GM19467 (cell line): ENCODE results near the gene GNG12.

ENCODE experiments used
- ATAC-seq: cut with Tn5 transposase; IDR thresholded peaks from one replicate; pipeline ENCODE4 v1.9.1; 2021; ENCODE audit warnings: mild to moderate bottlenecking, moderate library complexity; ENCODE audit not compliant: unreplicated experiment

Gene GNG12

DNA sequence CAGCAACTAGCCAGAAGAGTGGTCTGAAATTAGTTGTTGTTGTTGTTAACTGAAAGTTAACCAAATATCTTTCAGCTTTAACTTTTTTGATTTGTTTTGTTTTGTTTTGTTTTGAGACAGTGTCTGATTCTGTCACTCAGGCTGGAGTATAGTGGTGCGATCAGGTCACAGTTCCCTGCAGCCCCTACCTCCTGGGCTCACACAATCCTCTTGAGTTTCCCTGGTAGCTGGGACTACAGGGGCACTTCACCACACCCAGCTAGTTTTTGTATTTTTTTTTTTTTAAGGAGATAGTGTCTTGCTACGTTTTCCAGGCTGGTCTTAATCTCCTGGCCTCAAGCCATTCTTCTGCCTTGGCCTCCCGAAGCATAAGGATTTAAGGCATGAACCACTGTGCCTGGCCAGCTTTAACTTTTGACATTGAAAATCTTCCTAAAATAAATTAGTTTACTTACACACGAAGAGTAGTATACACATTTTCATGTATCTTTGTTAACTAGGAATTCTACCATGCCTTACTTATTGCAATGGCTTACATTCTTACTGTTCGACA, 45.0 kb downstream of the GNG12 start:
- ATAC-seq: no peak

- no peak for ATAC-seq
These were observed 45.5 kb downstream of the GNG12 start for GRCh38 chr1:67787746-67788145.

DNA sequence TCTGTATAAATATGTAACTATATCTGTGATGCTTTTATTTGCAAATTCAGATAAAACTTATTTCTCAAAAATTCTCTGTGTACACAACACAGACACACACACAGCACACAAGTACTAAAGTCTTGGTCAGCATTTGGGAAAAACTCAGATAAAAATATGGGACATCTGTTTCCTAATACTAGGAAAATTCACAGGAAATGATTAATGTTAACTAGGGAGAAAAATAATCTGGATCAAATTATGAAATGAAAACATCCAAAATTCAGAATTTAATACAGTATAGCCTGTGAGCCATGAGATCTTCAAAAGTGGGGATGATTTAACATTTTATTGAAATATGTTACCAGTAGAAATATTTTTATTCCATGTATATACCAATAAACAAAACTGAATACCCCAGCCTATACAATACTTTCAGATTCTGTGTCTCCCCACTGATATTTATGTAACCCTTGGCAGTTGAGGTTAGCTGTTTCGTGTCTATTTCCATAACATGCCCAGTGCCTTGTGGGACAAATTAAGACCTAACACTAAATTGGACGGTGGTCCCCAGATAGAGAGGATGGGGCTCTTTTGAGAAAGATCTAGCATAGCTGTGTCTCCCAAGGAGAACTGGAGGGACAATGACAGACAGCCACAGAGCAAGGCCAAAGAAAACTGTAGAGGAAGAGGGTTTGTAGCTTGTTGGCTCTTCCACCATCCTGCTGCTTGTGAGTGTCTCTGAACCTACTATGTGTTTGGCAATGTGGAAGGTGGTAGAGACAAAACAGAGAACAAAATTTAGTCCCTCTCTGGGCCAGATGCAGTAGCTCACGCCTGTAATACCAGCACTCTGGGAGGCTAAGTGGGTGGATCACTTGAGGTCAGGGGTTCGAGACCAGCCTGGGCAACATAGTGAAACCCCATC, 47.2 kb downstream of the GNG12 start:
- no peak for ATAC-seq

DNA sequence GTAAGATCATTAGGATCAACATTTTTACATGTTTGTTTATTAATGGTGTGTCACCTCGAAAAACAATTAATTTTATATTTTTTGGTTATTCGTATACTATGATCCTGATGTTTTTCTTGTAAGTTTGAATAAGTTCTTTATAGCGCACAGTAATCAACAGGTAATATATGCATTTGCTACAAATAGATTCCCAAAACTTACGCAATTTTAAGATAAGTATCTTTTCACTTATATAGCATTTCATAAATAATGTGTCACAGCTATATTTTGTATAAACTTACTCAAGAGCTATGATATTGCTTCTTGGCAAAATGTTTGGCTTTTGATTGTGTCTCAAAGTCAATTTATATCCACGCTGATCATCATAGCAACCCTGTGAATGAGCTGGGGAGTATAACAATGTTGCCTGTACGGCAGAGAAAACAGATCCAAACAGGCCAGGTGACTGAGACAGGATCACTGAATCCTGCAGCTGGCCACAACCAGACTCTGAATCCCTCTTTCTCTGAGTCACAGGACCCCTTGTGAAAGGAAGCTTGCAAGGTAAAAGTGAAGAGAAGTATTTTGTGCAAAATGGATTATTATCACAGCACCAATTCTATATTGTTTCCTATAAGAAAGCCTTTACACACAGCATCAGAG, 48.6 kb downstream of the GNG12 start:
- no peak for ATAC-seq

GRCh38 chr1:67780637-67781036, 52.6 kb downstream of the GNG12 start:
- ATAC-seq: no peak

- no peak for ATAC-seq
These were observed 55.8 kb downstream of the GNG12 start for GRCh38 chr1:67777440-67777839.

GRCh38 chr1:67777016-67777415, 56.3 kb downstream of the GNG12 start:
- no peak for ATAC-seq

- ATAC-seq: no peak
These were observed 59.8 kb downstream of the GNG12 start for GRCh38 chr1:67773462-67773861.

DNA sequence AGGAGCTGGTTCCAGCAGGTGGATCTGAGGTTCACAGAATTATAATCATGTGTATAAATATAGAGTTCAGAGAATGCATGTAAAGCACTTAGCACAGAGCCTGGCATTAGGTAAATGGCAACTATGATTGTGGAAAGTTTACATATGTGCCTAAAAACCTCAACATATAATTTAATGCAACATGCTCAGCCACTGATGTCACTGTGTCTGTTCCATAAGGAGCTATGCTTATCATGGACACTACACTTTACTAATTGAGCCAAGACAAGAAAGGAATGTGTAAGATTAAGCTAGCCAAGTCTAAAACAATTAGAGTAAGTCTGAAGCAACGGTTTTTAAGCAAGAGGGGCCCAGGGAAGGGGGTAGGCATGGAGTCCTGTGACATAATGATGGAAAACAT, 61.5 kb downstream of the GNG12 start:
- ATAC-seq: no peak

GRCh38 chr1:67771152-67771551, 62.1 kb downstream of the GNG12 start:
- no peak for ATAC-seq

GRCh38 chr1:67769633-67770256, 63.5 kb downstream of the GNG12 start:
- no peak for ATAC-seq

- ATAC-seq: no peak
These were observed 64.8 kb downstream of the GNG12 start for GRCh38 chr1:67768480-67768879.

- ATAC-seq: no peak
These were observed 66.0 kb downstream of the GNG12 start for GRCh38 chr1:67767103-67767782.

- no peak for ATAC-seq
These were observed 66.9 kb downstream of the GNG12 start for GRCh38 chr1:67766141-67766978.

- ATAC-seq: no peak
These were observed 68.6 kb downstream of the GNG12 start for GRCh38 chr1:67764633-67765032.

DNA sequence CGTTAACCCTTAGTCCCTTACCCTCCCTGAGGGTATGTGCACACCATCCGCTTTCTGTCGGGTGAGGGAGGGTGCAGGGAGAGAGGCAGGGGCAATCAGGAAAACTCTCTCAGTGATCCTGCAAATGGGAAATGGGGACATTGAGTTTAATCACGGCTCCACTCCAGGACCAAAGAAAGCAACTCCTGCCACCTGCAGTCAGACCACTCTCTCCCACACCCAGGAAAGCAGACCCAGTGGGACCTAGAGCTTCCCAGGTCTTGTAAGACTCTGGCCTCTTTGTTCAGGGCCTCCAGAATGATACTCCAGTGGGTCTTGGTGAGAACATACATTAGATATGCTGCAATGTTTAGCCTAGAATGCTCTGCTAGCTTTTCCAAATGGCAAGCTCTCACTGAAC, 71.5 kb downstream of the GNG12 start:
- no peak for ATAC-seq

GRCh38 chr1:67761091-67761490, 72.2 kb downstream of the GNG12 start:
- no peak for ATAC-seq

GRCh38 chr1:67760030-67760821, 73.0 kb downstream of the GNG12 start:
- ATAC-seq: peak; percentile 100

DNA sequence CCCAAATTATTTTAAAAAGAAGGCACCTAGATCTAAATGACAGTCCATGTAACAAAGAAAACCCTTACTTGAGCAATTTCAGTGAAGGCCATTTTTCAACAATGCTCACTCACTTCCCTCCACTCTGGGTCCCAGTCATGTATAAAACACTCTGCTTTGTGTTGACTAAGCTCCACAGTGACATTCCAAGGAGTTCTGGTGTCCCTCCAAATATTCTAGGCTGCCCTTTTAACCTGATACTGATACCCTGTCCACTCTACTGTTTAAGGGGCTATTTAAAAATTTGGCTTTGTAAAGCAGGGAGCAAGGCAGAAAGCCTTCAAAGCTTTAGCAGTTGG, 73.6 kb downstream of the GNG12 start:
- peak; percentile 12 for ATAC-seq
